COLO829 (cell line): ENCODE results near the gene DTYMK.

Experiments
- DNase-seq: peaks from one replicate; pipeline ENCODE4 v3.0.0; 2012; ENCODE audit warnings: low spot score

DTYMK gene

DNA sequence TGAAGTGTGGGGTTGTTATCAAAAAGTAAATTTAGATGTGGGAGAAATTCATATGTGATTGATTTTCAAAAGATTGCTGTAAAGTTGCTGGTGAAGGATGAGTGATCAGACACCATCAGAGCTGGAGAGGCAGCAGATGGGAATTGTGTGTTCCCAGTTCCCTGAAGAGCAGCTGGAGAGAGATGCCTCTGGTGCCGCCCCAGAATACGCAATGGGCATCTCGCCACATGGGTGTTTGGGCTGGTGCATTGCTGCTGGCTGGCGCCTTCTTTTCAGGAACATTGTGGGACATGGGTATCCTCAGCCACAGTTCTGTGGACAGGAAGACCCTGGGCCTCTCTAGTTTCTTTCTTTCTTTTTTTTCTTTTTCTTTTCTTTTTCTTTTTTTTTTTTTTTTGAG is 37.2 kb downstream of the DTYMK start:
- DNase-seq: no peak

DNA sequence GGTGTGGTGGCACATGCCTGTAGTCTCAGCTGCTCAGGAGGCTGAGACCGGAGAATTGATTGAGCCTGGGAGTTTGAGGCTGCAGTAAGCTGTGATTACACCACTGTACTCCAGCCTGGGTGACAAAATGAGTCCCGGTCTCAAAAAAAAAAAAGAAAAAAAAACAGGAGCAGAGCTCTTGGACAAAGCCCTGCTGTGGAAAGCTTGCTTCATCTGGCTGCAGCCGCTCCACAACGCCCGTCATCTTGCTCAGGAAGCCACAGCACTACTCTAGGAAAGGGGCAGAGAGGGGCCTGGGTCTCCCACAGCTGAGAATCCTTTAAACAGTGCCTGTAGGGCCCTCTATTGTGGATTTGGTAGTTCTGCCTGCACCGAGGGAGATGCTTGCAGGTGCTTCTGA is 38.2 kb downstream of the DTYMK start:
- DNase-seq: no peak

DNA sequence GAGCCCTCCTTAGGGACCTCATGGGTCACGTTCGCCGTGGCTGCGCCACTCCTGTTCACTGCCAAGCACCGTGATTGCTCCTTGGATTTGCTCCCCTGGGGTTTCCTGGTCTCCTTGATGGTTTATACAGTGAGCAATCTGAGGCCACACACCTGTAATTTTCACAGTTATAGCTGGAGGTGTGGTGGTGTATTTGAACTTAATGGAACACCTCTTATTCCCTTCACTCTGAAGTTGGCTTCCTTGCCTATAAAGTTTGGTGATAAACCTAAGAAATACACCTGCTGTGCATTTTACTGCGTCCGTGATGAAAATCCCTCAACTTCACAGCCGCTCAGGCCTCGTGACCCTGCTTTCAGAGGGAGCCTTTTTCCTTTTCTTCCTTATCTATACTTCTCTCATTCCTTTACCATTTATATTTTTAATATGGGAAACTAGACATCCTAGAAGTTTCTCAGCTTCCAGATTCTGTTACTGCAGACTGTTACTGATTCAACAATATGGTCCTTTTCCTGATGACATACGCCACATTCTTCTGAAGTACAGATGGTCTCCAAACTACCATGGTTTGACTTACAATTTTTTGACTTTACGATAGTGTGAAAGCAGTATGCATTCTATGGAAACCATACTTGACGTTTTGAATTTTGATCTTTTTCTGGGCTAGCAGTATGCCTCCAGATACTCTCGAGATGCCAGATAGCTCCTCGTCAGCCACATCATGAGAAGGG is 40.5 kb downstream of the DTYMK start:
- DNase-seq: no peak

DNA sequence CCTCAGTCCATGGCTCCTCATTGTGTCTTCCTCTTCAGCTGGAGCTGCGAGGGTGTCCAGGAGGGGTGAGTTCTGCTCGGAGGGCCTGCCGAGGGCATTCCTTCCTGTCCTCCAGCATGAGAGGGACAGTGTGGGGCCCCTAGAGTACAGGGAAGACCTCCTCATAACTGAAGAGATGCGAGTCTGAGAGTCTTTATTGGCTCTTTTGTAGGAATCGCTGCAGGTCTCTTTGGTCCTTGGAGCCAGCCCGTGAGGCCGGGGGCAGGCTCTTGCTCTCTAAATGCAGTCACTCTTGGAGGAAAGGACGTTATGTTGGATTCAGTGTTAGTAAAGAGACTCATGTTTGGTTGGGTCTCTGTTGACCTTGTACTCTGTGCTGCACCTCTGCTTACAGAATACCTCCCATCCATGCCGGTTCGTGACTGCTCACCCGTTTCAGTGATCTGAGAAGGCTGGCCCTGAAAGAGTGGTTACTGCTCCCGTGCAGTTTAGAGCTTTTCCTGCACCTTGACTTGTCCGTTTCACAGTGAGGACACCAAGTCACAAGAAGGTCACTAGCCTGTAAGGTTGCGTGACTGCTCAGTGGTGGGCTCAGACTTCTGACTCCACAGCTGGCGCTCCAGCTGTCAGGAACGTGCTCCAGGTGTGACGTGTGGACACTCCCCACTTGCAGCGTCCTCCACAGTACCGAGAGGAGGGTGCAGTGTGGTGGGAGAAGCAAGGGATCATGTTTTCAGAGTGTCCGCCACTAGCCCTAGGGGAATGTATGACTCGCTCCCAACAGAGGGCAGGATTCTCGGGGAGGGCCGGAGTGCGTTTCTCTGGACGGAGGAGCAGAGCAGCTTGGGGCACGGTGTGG is 41.3 kb downstream of the DTYMK start:
- no peak for DNase-seq

DNA sequence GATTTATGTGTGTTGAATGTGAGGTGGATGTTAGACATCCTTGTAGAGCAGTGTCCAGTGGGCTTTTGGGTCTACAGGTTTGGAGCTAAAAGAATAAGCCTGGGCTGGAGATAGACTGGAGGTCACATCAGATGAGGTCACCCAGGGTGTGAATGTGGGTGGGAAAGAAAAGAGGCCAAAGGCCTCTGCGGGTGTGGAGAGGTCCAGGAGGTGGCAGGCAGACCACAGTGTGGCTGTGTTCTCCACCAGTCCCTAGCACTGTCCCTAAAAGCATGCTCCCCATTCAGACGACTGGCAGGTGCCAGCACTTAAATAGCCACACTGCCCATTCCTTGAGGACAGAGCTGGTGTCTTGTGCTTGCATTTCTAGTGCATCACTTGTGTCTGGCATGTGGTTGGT is 45.0 kb downstream of the DTYMK start:
- no peak for DNase-seq

DNA sequence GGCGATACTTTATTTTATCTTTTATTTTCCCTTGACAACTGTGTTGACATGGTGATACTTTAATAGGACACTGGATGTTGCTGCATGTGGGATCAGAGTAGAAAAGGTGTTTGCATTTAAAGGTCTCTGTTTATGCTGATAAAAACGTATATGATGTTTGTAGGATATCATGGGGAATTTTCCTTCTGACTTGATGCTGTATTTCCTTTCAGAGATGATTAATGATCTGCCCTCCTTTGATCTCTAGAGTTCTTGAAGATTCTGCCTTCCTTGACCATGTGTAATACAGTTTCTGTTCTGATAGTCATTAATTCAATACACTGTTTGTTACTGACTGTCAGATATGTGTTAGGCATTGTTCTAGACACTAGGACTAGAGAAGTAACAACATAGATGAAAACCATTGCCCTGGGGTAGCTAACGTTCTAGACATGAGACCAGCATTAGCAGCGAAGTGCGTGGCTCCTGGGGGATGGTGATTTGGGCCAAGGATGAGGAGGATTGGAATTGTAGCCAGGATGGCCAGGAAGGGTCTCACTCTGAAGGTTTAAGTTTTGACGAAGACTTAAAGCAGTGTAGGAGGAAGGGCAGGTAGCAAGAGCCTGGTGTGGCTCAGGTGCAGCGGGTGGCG is 46.3 kb downstream of the DTYMK start:
- no peak for DNase-seq

DNA sequence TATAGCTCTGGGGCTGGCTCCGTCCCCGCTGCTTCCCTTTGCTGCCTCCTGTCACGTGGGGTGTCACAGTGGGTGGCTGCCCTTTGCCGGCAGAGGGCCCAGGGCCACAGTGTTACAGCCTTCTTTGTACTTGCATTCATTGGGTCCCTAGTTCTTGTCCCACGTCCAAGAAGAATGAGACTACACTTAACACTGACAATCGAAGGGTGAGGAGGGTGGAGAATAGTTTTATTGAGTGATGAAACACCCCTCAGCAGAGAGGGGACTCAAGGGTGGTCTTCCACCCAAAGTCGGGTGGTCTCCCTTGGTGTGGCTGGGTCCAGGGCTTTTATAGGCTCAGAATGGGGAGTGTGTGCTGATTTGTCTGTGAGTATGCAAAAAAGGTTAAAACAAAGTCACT is 47.2 kb downstream of the DTYMK start:
- no peak for DNase-seq

DNA sequence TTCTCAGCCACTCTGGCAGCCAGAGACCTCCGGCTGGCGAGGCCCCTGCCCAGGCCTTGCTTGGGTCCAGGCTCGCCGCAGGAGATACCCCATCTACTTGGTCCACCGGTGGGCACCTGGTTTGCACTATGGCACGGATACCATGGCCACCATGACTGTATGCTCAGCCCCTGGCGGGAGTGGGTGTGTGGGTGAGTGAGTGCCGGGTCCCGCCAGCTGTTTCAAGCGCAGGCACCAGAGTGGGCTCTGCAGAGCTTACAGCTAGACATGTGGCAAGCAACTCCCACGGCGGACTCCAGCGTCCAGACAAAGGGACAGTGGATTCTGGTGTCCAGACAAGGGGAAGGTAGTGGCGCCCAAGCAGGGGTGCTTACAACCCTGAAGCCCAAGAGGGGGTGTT is 47.7 kb downstream of the DTYMK start:
- no peak for DNase-seq

DNA sequence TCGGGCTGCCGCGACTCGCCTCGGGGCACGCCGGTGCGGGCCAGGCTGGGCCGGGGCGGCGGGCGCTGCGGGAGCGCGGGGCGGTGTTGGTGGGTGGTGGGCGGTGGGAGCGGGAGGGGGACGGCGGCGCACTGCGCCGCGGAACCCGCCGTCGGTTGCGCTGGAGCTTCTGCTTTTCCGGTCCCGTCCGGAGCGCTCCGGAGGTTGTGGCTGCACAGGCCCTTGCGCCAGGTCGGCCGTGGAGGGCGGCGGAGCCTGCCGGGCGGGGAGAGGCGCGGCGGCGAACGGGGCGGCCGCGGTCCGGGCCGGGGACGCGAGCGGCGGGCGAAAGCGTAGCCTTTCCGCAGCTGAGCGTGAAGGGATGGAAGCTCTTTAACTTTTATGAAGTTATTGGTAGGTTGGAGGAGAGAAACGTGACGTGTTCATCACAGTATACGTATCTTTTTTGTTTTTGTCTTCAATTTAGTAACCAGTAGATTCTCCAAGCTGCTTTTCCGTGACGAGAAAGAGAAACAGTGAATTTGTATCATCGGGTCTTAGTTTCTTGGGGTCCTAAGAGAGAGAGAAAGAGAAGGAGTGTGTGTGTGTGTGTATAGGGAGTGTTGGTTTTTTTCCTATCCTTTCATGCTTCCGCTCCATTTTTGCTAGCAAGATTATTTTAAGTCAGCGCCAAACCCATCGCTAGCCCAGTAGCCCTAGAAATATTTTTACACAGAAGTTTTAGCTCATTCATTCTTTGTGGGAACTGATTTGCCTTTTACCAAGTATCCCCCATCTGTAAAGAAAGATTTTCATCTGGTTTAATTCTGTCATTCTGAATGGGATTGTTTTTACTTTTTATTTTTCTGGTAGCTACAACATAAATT is 48.6 kb downstream of the DTYMK start:
- DNase-seq: peak; percentile 13

DNA sequence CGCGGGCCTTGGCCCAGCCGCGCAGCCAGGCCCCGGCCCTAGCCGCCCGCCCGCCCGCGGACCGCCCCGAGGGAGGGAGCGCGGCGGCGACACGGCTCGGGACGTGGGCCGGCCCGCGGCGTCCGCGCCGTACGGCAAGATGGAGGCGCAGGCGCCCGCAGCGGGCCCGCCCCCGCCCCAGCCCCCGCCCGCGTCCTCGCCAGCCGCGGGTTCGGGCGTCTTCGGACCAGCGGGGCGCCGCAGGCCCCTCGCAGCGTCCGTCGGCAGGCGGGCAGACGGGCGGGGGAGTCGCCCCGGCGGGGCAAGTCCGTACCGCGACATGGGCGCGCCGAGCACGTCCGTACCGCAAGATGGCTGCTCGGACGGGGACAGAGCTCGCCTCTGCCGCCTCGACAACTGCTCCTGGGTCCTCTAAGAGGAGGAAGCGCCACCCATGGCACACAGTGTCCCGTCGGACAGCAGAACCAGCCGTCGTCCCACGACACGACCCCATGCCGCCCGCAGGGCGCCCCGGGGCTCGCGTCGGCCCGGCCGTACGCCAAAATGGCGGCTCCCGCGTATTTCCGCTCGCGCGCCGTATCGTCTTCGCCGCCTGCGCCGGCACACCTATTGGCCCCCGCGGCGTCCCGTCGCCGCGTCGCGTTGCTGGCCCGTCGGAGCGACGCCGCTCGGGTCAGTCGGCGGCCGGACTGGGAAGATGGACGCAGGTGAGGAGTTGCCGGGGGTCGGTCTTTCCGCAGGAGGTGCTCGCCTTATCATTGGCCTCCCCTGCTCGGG is 49.4 kb downstream of the DTYMK start, which contains the start of the genes ATG4B and THAP4:
ATG4B (plus strand) TSS at position 676 of the 777 bp plus-strand sequence; CDS start at position 698, 22 bp downstream.
THAP4 (minus strand) TSS at position 141 of the 777 bp plus-strand sequence. CDS start 141 bp downstream, outside the sequence.
- peak; percentile 85 for DNase-seq

DNA sequence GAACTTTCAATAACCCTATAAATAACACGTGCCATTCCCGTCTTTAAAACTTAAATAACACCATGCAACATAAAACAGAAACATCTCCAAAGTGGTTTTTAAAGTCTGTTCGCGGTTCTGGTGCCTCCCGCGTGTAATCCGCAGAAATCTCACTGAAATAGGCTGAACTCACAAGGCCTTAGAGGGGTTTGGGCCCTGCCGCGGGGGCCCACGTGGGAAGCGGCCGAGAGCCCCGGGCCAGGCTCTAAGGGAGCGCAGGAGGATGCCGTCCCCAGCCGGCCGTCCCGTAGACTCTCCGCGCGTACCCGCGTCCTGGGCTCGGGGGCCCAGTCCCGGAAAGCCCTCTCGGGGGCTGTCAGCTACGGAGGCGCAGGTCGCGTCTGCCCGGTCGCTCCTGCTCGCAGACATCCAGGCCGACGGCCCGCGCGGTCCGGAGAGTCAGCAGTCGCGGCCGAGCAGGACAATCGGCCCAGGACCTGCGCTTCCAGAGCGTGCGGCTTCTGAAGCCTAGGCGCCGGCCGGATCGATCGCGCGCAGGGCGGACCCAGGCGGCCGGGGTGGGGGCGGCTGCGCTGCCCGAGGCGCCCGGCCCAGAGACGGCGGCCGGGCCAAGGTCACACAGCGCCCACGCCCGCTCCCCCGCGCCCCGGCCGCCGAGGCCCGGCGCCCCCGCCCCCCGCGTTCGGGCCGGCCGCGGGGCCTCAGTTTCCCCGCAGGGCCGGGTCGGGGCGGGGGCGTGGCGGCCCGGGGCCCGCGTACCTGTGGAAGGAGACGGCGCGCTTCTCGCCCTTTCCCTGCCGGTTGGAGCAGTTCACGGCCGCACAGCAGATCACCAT is 50.2 kb downstream of the DTYMK start:
- no peak for DNase-seq

DNA sequence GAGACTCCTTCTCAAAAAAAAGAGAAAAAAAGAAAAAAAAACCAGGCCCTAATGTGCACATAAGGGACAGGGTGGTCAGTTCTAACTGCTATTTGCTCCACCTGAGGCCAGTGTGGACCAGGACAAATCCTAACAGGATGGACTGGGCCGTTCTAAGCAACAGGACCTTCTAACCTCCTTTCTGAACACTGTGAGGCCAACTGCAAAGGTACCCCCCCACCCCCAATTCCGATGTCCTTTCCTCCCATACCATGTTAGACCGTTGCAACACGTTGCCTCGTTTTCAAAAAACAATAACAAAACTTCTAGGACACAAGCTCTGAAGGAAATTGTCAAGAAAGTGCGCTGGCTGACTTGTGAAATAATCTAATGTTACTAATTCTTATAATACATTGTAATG is 50.9 kb downstream of the DTYMK start:
- no peak for DNase-seq

DNA sequence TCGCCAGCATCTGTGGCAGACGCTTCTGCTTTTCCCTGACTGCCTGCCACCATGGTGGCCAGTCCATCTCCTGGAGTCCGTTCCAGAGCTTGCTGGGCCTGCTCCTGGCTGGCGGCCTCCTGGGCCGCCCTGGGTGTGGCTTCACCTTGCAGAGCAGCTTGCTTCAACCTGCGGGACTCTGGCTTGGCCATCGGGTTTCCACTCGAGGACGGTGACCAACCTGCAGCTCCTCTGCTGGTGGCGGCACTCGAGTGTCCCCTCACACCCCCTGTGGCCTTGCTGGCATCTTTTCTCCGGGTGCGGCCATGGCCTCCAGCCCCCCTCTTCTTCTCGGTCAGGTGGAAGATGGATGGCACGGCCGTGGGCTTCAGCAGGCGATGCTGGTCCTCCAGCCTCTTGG is 53.1 kb downstream of the DTYMK start:
- no peak for DNase-seq

DNA sequence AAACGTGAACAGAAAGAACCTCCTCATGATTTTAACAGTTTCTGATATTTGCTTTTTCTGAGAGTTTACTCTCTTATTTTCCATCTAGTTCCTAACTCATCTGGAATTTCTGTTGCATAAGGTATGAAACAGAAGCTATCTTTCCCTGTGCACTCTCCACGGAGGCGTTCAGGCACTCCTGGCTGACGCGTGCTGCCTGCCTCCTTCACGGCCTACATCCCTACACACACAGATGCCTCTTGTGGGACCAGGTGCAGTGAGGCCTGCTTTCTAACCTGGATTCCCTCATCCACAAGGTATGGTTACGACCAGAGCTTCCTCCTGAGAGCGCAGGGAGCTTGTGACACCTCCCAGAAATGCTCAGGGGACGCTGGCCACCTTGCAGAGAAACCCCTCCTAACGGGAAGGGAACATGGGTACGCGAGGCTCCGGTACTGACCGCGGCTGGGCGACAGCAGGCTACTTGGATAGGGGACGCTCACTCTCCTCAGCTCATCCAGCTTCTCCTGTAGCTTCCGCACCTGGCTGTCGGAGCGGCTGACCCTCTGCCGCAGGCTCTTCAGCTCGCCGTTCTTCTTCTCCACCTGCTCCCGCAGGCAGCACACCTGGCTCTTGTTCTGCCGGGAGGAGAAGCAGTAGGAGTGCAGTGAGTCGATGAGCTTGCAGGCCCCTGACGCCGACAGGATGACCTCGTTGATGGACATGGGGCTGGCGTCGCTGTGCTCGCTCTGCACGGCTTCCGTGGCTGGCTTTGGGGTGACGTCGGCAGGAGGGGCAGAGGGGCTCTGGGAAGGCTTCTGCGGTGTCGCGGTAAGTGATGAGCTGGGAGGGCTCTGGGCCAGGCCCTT is 53.9 kb downstream of the DTYMK start:
- no peak for DNase-seq

DNA sequence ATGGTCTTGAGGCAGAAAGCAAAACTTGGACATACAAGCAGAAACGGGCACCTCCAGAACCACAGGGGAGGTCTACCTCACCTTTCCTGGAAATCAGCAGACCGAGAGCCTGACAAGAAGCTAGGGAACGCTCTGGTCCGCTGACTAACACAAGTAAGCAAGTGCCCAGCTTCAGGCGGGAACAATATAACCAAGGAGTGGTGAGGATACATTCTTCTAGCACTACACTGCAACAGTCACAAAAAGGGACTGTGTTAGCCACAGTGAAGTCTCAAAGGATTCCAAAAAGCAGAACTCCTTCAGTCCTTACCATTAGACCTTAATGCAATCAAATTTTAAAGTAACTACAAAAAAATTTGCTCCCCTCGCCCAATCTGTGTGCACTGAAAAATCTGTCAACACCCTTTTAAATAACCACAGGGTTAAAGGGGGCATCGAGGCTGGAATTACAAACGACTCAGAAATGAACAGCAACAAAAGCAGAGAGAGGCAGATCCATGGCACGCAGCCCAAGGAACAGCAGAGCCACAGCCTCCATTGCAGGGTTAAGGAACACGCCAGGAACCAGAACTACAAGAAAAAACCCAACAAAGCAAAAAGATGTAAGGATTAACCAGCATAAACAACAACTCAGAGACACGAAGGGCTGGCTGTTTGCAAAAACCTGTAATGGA is 56.7 kb downstream of the DTYMK start:
- no peak for DNase-seq

DNA sequence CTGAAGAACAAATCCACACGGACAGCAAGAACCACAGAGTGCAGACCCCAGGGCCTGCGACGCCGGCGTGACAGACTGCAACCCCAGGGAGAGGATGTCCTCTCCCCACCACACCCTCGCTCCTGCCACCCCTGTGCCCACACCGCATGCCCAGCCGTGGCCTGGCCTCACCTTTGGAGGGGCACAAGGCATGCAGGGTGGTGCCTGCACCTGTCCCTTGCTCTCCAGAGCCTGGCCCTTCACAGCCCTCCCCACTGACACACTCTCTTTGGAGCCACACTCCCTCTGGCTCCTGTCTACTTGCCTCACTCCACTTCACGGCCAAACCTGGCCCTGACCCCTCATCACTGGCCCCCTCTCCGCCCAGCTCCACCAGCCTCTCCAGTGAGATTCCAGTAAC is 58.9 kb downstream of the DTYMK start:
- no peak for DNase-seq
